Posterior cingulate gyrus (tissue), 11 donors: ENCODE results near the gene NCKAP5.

Experiments
- DNase-seq, 10 donors: peaks; one replicate each; pipeline versions ENCODE4 v3.0.0 to v3.0.0-alpha.2; 2020 to 2021; ENCODE audit warnings: mixed read lengths in 3 of 10
- intact Hi-C: fragments of 100-400 bp; cut with DNase I; formaldehyde crosslinking; loops from one replicate; pipeline ENCODE4 v1.15.1; 2023

NCKAP5 gene

DNA sequence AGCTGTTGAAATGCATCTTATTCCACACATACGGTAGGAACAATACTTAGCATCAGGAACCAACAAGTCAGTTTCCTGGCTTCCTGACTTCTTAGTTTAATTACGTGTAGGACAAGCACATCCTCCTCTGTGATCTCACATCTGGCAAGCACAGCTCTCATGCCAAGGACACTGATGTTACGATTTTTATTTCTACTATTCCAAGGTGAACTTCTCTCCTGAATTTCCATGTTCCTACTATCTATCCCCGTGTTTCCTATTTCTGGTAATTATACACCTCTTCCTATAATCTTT is 374.0 kb downstream of the NCKAP5 start:
- intact Hi-C loops = no loop called here
- DNase-seq = no peak

DNA sequence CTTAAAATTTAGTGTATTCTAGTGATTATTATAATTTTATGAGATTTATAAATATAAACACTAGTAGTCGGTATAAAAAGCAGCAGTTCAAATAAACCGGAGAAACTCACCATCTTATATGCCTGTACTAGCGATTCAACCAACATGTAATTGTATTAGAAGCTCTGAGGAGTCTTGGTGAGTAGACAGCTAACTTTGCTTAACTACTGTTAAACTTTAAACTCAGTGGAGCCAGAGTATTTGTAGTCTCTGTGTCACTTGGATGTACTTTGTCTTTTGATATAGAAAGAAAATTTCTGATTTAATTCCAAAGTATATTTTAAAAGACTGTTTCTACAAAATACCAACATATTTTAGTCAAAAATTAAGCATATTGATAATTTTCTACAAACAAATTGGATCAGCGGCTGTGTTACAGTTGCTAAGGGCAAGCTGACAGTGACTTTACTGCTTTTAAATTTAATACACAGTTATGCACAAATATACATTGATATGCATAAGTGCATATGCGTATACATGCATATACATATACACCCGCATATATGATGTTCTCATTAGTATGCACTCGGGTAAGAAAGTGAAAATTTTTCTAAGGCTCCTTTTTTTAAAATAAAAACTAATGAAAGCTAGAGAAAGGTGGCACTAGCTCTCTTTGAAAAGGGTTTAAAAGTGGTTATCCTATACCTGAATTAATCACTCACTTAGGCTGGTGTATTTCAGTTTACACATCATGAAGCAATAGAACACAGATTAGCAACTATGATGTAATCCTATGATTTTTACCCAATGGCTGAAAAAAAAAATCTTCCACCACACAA is 374.5 kb downstream of the NCKAP5 start:
- intact Hi-C loops = no loop called here
- no peak for DNase-seq

DNA sequence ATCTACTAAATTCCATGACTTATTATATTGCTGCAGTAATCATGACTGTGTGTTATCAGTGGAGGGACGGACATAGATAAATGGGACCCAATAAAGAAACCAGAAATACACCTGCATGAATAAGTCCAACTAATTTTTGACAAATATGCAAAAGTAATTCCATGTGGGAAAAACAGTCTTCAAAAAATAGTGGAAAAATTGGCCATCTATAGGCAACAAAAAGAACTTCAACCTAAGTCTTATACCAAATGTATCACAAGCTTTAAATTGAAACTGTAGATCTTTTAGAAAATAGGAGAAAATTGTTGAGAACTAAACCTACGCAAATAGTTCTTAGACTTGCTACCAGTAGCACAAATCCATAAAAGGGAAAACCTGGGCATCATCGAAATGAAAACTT is 376.2 kb downstream of the NCKAP5 start:
- intact Hi-C loops = no loop called here
- DNase-seq = no peak

DNA sequence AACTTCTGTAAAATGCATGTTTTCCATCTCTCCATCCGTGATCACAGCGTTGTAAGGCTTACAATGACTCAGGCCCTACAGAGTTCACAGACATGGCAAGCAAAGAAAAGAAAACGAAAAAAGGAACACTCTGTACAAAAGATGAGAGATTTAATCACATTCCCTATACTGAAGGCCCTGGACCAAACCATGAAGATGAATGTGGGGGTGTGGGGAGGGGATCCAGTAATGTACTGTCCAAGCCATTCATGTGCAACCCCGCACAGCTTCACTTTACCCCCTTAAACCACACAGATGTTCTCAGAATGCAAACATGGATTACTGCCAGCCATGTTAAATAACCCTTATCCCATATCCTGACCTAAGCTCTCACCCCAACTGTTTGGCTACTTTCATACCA is 391.1 kb downstream of the NCKAP5 start:
- intact Hi-C loops = no loop called here
- DNase-seq = no peak

DNA sequence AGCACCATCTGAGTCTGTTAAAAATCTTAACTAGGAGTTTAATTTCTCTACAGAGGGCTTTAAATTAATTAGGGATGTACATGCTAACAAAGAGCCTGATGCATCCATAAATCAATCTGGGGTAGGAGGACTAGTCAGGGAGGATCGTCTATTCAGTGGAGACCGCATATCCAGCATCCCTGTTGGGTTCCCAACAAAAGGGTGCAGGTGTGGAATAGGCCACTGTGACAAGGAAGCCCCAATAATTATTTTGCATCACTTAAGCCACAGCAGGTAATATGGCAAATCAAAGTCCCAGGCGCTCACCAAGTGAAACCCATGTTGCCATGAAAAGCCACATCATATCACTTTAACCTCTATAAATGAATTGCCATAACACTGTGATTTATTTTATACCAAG is 392.3 kb downstream of the NCKAP5 start:
- intact Hi-C loops = no loop called here

DNA sequence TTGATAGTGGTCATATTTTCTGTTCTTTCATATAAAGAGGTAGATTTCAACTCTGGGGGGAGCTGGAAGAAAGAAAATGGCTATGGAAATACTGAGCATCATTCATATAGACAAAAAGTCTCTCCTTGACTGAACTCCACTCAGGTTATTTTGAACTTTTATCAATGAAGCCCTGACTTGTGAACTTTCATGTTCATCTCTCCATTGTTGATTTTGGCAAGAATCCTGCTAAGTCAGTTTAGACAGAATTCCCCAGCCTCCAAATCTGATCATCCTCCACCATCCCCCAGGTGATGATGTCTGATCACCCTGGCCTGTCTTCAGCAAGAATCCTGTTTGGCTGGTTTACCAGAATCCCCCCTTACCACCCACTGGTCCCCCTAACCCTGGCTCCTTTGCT is 395.0 kb downstream of the NCKAP5 start:
- intact Hi-C loops = loop anchor here (5.0 kb wide), 1 partner anchor 496 kb away; no protein-coding TSS in a partner anchor
- DNase-seq = no peak

More for the DNA sequence above, 392.3 kb downstream of the NCKAP5 start:
- DNase-seq = no peak

DNA sequence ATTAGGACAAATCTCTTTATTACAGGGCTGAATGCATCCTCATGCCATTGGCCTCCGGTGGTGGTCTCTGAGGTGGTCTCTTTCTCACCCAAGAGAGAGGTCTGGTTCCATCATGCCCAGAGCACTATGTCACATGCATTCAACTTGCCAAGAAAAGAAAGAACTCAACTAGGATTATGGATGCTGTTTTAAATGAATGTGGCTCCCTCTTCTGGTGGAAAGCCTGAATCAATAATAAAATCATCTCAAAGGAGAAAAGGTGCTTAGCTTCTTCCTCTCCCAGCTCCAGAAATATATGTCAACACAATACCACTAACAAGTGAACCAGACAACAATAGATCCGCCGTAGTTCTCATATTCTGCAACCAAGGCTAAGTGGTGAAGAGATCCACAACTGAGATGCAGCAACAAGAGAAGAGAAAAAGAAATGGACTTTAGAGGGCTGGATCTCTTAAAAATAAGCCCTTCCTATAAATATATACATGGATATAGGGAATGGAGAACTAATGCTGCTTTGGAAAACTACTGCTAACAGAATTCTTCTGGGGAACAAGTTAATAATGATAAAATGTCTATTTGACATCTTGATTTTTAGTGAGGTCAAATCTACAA is 396.8 kb downstream of the NCKAP5 start:
- no peak for DNase-seq
- intact Hi-C loops = loop anchor here (2.0 to 5.0 kb wide), 3 partner anchors 389 to 625 kb away; no protein-coding TSS in a partner anchor

DNA sequence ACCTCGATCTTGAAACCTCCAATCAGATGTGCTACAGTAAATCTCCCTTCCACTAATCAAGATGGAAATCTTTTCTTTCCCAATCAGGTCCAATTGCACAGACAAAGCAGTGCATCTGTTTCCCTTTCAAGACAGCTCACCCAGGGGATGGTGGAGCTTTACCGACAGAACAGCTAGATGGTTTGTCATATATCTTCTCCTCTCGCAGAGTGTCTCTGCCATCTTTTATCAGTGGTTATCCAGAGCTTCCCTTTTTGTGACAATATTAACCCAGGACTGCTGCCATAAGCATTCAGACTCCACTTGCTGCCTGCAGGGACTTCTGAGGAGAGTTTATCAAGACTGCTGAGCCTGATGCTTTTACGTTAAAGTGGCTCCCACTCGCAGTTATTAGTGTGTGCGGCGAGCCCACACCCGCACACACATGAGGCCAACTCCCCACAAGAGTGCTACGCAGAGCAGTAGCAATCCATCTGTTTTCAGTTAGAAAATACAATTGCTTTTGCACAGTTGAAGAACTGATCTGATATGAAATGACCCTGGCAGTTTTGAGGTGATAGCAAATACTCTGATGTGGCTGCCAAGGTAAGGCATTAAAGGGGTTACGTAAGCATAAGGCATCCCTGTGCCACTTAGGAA is 398.9 kb downstream of the NCKAP5 start:
- intact Hi-C loops = no loop called here
- DNase-seq = no peak

DNA sequence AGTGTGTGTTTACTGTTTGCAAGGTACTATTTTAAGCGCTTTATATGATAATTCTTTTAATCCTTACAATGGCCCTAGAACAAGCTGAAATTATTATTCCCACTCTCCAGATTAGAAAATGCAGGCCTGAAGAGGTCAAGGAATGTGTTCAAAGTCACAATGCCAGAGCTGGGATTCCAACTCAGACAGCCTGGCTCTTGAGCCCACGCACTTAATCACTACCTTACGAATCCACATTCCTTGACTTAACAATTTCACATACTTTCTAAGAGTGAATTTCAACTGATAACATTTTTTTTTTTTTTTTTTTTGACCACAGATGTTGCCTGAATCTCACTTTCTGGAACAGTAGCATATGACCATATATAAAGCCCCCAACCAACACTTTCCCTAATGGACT is 400.3 kb downstream of the NCKAP5 start:
- no peak for DNase-seq
- intact Hi-C loops = no loop called here

DNA sequence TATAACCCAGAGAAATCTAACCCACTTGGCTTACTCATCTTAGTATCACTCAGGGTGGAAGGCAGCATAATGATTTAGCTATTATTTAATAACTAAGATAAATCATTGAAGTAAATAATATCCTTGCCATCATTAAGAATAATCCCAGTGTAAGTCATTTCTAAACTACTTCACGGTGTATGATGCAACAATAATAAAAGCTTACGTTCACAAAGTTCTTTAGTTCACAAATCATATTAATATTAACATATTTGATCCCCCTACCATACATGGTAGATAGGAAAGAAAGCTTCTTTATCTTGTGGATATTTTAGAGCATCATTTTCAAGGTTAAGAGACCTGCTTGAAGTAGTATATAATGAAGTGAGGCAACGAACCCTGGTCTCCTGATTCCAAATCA is 401.0 kb downstream of the NCKAP5 start:
- intact Hi-C loops = no loop called here
- DNase-seq = no peak

DNA sequence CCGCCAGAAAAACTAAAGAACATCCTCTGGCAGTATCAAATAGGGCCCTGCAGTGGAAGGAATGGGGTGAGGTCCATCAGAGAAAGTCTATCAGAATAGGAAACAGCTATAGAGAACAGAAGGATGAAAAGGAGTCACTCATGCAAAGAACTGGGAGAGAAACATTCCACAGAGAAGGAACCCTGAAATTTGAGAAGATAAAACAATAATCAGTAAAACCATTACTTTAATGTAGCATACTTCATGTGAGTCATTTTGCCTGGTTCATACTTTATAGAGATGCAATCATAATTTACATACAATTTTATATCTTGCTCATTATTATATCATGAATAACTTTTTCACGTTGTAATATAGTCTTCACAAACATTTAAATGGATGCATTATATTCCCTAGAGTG is 402.2 kb downstream of the NCKAP5 start:
- intact Hi-C loops = no loop called here
- no peak for DNase-seq

DNA sequence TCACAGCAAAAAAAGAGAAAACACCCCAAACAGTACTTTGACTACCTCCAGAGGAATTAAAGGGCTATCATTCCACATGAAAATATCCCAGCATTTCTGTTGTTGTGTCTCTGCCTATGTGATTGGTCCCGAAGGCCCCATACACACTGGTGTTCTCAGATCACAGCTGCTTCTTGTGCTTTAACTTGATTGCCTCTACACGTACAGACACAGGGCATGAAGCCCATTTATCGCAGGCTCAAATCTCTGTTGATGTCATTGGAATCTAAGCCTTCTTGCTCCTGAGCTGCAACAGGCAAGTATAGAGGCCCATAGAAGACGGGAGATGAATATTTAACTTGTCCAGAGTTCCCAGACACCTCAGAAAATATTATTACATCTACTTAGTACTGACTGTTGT is 405.2 kb downstream of the NCKAP5 start:
- no peak for DNase-seq
- intact Hi-C loops = no loop called here

DNA sequence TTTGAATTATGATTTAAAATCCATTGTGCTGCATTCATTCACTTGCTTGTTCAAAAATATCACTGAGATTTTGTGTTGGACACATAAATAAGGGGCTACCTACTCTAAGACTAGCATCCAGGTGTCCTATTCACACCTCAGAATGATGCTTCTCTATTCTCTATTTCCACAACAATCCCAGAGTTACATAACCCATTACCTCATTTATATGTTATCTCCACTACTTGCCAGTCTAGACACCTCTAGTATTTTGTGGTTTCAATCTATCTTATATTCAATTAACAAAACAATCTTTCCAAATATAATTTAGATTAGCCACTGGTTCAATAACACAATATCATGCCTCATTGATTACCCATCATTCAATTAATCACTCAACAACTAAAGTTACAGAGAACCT is 409.8 kb downstream of the NCKAP5 start:
- no peak for DNase-seq
- intact Hi-C loops = no loop called here

DNA sequence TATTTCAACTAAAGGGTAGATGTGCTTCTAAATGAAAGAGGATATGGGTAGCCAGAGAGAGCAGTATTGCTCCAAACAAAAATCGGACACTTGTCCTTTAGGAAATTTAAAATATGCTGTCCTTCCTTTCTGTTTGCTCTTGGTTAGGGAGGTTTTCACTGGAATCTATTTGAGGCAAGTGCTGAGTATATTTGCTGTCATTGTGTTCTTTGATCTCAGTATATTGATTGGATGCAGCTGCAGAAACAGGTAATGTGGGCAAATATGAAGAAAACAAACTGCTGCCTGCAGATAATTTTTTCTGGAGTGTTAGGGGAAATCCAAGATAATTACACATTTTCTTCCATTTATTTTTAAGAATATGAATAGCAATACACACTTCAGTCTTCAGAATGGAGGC is 410.2 kb downstream of the NCKAP5 start:
- intact Hi-C loops = no loop called here

DNA sequence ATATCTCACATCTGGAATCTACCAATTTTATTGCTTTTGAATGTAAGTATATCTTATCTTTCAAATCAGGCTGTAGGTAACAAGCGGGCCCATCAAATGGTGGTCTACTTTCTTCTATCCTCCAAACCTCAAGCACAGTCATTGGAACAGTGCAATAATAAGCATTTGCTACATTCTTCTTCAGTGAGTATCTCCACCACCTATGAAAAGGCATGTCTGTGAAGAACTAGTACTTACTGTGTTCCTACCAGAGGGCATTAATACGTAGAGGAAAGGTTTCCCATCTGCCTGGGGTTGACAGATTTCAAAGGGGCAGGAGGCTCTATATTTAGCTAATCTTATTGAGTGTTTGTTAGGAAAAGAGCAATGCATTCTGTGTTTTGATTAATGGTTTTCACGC is 411.1 kb downstream of the NCKAP5 start:
- no peak for DNase-seq
- intact Hi-C loops = no loop called here

More for the DNA sequence above, 410.2 kb downstream of the NCKAP5 start:
- no peak for DNase-seq

DNA sequence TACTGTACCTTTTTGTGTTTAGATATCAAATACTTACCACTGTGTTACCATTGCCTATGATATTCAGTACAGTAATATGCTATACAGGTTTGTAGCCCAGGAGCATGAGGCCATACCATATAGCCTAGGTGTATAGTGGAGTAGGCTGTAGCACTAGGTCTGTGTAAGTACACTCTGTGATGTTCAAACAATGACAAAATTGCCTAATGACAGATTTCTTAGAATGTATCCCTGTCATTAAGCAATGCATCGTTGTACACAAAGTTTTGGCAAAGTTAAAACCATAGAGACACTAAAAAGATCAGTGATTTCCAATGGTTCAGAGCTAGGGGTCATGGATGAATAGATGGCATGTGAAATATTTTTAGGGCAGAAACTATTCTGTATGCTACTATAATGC is 415.5 kb downstream of the NCKAP5 start:
- intact Hi-C loops = no loop called here
- DNase-seq = no peak

DNA sequence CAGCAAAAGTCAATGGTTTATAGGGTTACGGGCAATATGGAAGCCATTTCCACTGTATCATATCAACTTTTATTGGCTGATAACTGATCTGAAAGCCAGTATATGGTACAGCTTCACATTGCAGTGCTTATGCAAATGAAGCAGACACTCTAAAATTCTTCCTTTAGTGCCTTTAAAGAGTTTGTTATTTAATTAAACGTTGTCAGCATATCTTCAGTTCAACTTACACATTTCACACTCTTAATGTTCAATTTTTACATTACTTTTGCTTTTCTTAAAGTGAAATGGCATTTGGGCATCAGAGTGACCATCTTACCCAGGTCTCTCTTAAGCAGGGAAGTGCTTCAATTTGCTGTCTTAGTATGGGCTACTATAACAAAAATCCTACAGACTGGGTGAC is 420.1 kb downstream of the NCKAP5 start:
- intact Hi-C loops = loop anchor here (10.0 kb wide), 1 partner anchor 603 kb away; no protein-coding TSS in a partner anchor
- no peak for DNase-seq

DNA sequence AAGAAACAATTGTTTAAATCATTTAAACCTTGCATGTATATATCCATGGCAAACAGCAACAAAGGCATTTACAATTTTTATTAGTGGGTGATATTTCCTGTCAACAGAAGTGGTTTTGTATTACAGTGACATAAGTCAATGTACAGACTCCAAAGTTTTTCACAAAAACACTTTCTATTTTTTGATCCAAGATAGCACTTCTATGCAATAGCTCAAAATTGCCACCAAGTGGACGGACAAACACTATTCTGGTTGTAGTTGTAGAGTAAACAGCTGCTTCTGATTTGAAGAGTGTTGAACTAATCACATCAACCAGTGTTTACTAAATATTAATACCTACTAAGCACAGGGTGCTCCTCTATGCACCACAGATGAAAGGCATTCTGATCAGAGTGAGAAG is 421.4 kb downstream of the NCKAP5 start:
- intact Hi-C loops = loop anchor here (10.0 kb wide), 1 partner anchor 602 kb away; no protein-coding TSS in a partner anchor
- no peak for DNase-seq

DNA sequence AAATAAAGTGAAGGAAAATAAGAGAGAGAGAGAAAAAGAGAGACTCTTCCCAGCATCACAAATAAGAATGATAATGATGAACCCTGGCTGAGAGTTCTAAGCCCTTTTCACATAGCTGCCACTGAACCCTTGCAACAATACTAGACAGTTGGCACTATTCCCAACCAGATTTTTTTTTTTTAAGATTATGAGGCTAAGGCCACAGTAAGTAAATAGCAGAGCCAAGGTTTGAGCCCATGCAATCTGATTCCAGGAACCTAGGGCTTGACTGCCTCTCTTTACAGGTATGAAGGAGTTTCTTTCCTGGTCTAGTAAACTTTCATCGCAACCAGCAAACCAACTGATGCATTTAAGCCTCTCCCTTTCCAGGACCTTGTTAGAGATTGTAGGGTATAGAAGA is 424.6 kb downstream of the NCKAP5 start:
- no peak for DNase-seq
- intact Hi-C loops = loop anchor here (10.0 kb wide), 1 partner anchor 599 kb away; no protein-coding TSS in a partner anchor

DNA sequence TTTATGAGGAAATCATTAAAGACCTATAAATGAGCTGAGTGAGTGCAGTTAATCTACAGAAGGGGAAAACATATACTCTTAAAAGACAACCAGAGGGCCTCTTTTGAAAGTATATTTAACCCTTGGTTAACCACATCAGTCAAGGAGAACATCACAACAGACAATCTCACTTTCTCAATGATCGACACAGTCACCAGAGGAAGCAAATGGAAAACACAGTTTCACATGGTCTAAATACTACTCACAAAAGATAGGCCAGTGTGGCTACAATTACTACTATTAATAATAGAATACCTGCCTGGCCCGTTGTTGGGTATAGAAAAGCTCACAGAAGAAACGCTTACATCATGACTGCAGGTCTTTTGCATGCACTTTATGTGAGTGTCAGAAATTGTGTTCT is 426.2 kb downstream of the NCKAP5 start:
- intact Hi-C loops = loop anchor here (10.0 kb wide), 1 partner anchor 597 kb away; no protein-coding TSS in a partner anchor
- DNase-seq = no peak

DNA sequence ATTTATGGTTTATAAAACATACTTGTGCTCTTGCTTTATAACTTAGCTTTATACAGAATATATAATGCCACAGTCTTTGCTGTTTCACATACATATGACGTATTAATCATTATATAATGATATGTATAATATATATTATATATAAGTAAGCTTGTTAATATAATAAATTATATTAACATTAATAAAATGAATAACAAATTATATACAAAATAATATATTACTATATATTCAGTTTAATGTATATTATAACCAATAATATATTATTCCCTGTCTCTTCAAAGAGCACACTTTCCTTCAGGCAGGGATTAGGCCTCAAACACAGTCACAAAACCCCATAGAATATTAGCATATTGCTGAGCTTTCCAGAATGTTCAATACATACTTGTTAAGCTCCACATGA is 427.6 kb downstream of the NCKAP5 start:
- no peak for DNase-seq
- intact Hi-C loops = loop anchor here (10.0 kb wide), 1 partner anchor 596 kb away; no protein-coding TSS in a partner anchor
